ENCODE measurements around the gene CFAP58.

DNA sequence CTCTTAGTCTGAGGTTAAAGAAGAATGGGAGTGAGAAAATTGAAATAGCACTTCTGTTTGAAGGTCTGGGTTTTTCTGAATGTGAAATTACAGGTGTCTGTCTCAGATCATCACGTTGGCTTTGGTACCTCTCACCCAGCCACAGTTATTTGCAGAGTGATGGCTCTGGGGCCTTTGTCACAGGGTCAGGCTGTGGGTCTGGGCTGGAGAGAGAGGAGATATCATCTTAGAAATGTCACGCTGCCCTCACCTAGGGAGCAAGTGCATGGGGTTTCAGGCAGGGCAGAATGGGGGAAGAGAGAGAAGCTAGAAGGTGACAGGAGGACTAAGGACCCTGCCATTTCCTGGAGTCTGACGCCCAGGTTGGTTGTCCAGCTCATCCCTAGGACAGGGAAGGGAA is 127.2 kb downstream of the CFAP58 start:
- TF ChIP-seq, protein P1, sequence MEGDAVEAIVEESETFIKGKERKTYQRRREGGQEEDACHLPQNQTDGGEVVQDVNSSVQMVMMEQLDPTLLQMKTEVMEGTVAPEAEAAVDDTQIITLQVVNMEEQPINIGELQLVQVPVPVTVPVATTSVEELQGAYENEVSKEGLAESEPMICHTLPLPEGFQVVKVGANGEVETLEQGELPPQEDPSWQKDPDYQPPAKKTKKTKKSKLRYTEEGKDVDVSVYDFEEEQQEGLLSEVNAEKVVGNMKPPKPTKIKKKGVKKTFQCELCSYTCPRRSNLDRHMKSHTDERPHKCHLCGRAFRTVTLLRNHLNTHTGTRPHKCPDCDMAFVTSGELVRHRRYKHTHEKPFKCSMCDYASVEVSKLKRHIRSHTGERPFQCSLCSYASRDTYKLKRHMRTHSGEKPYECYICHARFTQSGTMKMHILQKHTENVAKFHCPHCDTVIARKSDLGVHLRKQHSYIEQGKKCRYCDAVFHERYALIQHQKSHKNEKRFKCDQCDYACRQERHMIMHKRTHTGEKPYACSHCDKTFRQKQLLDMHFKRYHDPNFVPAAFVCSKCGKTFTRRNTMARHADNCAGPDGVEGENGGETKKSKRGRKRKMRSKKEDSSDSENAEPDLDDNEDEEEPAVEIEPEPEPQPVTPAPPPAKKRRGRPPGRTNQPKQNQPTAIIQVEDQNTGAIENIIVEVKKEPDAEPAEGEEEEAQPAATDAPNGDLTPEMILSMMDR (IDR thresholded peaks at IDR 0.05) = no peak
- no peak for TF ChIP-seq ZFX (IDR thresholded peaks at IDR 0.05; ENCODE audit: borderline replicate concordance)
